22Rv1 (cell line): ENCODE results near the gene B4GALT2.

Experiments
- H3K27ac ChIP-seq: fragments of 450-650 bp; 2 replicates; pipeline ENCODE4 v1.5.1; 2017
- CTCF ChIP-seq: fragments of 450-650 bp; IDR thresholded peaks from 2 replicates; pipeline ENCODE4 v1.5.1; 2017; ENCODE audit warnings: mild to moderate bottlenecking
- ZFX ChIP-seq: fragments of 450-650 bp; IDR thresholded peaks from 2 replicates; pipeline ENCODE4 v1.6.1; 2017; ENCODE audit warnings: antibody characterized with exemption, borderline replicate concordance

The B4GALT2 gene

DNA sequence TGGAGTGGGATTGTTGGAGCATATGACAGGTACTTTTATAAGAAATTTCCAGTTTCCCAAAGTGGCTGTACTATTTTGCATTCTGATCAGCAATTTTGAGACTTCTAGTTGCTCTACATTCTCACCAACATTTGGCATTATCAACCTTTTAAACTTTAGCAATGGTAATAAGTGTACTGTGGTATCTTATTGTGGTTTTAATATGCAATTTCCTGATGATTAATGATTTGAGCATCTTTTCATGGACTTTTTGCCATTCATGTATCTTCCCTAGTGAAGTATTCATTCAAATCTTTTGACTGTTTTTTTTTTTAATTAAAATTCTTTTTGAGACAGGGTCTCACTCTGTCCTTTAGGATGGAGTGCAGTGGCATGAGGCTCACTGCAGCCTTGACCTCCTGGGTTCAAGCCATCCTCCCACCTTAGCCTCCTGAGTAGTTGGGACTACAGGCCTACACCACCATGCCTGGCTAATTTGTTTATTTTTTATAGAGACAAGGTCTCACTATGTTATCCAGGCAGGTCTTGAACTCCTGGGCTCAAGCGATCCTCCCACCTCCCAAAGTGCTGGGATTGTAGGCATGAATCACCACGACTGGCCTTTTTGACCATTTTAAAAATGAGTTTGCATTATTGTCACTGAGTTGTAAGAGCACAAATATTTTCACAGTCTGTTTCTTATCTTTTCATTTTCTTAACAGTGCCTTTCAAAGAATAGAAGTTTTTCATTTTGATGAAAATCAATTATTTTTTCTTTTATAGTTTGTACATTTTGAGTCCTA, 60.1 kb downstream of the B4GALT2 start:
- H3K27ac ChIP-seq = no peak overlapping the region
- TF ChIP-seq ZFX = no peak
- TF ChIP-seq CTCF = no peak

DNA sequence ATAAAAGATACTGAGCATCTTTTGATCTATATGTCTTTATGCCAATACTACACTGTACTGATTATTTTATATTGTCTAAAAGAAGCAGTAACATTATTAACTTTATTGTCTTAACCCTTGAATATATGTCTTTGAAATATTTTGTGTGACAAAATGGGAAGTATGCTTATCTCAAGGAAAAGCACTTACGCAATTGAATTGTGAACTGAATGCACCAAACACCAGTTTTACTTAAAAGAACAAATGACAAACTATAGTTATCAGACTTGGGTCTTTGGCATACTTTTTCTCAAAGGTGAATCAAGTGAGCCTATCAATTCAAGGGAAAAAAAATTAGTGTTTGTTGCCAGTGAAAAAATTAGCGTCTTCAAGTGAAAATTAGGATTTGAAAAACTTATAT, 61.4 kb downstream of the B4GALT2 start:
- TF ChIP-seq CTCF (no peak), ZFX (no peak)
- H3K27ac ChIP-seq = no peak overlapping the region
